Gastrocnemius medialis (tissue), 4 donors: ENCODE data around the gene KRTAP13-4. TPM values are rescaled to one million over a fixed set of nuclear protein-coding genes. Genes with fewer than 3 reads are reported as not detected.

Source experiments
- ATAC-seq, 2 donors: fragments of 150-250 bp; one replicate each; pipeline ENCODE4 v1.9.1; 2016
- DNase-seq, 2 donors: peaks; one replicate each; pipeline ENCODE4 v3.0.0-alpha.2; 2019
- H3K27ac ChIP-seq, 4 donors: fragments of 200-600 bp; sonication (generic); 1 replicate in 1 of 4; 2 replicates in 3 of 4; pipeline ENCODE4 v1.5.1; 2016 to 2018; ENCODE audit warnings: mild to moderate bottlenecking in 2 of 4, moderate library complexity in 1 of 4
- H3K27me3 ChIP-seq, 3 donors: fragments of 200-600 bp; sonication (generic) in 2 of 3; 1 replicate in 1 of 3; 2 replicates in 2 of 3; pipeline versions ENCODE4 v1.5.1 to v1.6.0; 2016 to 2019; ENCODE audit warnings: mild to moderate bottlenecking in 1 of 3, moderate library complexity in 1 of 3
- H3K36me3 ChIP-seq, 2 donors: fragments of 200-600 bp; sonication (generic) in 1 of 2; one replicate each; pipeline ENCODE4 v1.5.1; 2017 to 2018
- H3K4me1 ChIP-seq, 2 donors: fragments of 200-600 bp; sonication (generic) in 1 of 2; one replicate each; pipeline ENCODE4 v1.5.1; 2016 to 2017; ENCODE audit warnings: mild to moderate bottlenecking in 2 of 2
- H3K4me3 ChIP-seq, 4 donors: fragments of 200-600 bp; sonication (generic) in 3 of 4; 1 replicate in 1 of 4; 2 replicates in 3 of 4; pipeline ENCODE4 v1.5.1; 2016 to 2019; ENCODE audit warnings: mild to moderate bottlenecking in 2 of 4
- H3K9me3 ChIP-seq, 3 donors: fragments of 200-600 bp; sonication (generic) in 2 of 3; 1 replicate in 1 of 3; 2 replicates in 2 of 3; pipeline ENCODE4 v1.5.1; 2016 to 2019
- CTCF ChIP-seq, 5 experiments: fragments of 450-650 bp in 3 of 5; fragments of 200-600 bp in 2 of 5; sonication (generic) in 2 of 5; IDR thresholded peaks in 4 of 5; conservative IDR thresholded peaks in 1 of 5; 1 replicate in 4 of 5; 2 replicates in 1 of 5; pipeline ENCODE4 v1.5.1; 2016 to 2019; ENCODE audit warnings: antibody characterized with exemption in 5 of 5, mild to moderate bottlenecking in 3 of 5, moderate library complexity in 3 of 5
- POLR2A ChIP-seq, 2 donors: fragments of 450-650 bp; IDR thresholded peaks; one replicate each; pipeline ENCODE4 v1.6.1; 2017; ENCODE audit warnings: antibody characterized with exemption in 2 of 2, mild to moderate bottlenecking in 2 of 2, moderate library complexity in 2 of 2
- in situ Hi-C, 4 donors: fragments of 200-750 bp; cut with MboI; loops; one replicate each; pipeline versions ENCODE4 v1.15.0 to v1.8.0; 2017; ENCODE audit warnings: low sequenced_read_pairs in 4 of 4
- intact Hi-C: fragments of 100-400 bp; cut with DNase I; formaldehyde crosslinking; loops from one replicate; pipeline ENCODE4 v1.15.1; 2023; ENCODE audit warnings: low total_unique reads
- total RNA-seq, 4 donors: library from RNA; depleted of rRNA; stranded (reverse); fragments of >200 nt; gene quantifications; one replicate each; pipeline versions ENCODE4 v1.1.0 to v1.2.3, GENCODE V29; 2016

KRTAP13-4 gene
- total RNA-seq: not detected

GRCh38 chr21:30430170-30430655 is at the start of gene KRTAP13-4:
Gene KRTAP13-4 (plus strand): TSS chr21:30430220. CDS start chr21:30430276, 56 bp downstream.
- Histone ChIP-seq H3K27ac (no peak within 1 kb of the TSS), H3K27me3 (no peaks in the 10 kb centered on the region), H3K9me3 (no peaks in the 10 kb centered on the region), H3K4me1 (no peaks in the 10 kb centered on the region), H3K36me3 (no peaks in the 10 kb centered on the region), H3K4me3 (no peak within 1 kb of the TSS)
- in situ Hi-C loops: no loop called here
- TF ChIP-seq CTCF (IDR thresholded peaks at IDR 0.05 in 4 of 5, conservative IDR thresholded peaks at IDR 0.05 in 1 of 5) (no peak), POLR2A (IDR thresholded peaks at IDR 0.05) (no peak)
- intact Hi-C loops: no loop called here
- DNase-seq (no peak), ATAC-seq (no peak)

GRCh38 chr21:30382201-30382600 is 47.8 kb upstream of the KRTAP13-4 start:
- ATAC-seq (no peak), DNase-seq (no peak)
- TF ChIP-seq POLR2A (IDR thresholded peaks at IDR 0.05) (no peak), CTCF (IDR thresholded peaks at IDR 0.05 in 4 of 5, conservative IDR thresholded peaks at IDR 0.05 in 1 of 5) (no peak)
- no peaks in the 10 kb centered on the region for H3K36me3 ChIP-seq
- no peaks in the 10 kb centered on the region for H3K27me3 ChIP-seq
- in situ Hi-C loops: no loop called here
- H3K27ac ChIP-seq: no peak overlapping the region
- H3K4me3 ChIP-seq: no peak overlapping the region
- no peaks in the 10 kb centered on the region for H3K9me3 ChIP-seq
- H3K4me1 ChIP-seq: no peaks in the 10 kb centered on the region
- intact Hi-C loops: no loop called here

- intact Hi-C loops (no loop called here), in situ Hi-C loops (no loop called here)
- DNase-seq (no peak), ATAC-seq (no peak)
- no peak for TF ChIP-seq CTCF (IDR thresholded peaks at IDR 0.05 in 4 of 5, conservative IDR thresholded peaks at IDR 0.05 in 1 of 5)
- no peak for TF ChIP-seq POLR2A (IDR thresholded peaks at IDR 0.05)
- H3K36me3 ChIP-seq: no peaks in the 10 kb centered on the region
- no peaks in the 10 kb centered on the region for H3K4me1 ChIP-seq
- H3K27ac ChIP-seq: no peak overlapping the region
- H3K4me3 ChIP-seq: no peak overlapping the region
- no peaks in the 10 kb centered on the region for H3K9me3 ChIP-seq
- no peaks in the 10 kb centered on the region for H3K27me3 ChIP-seq
These were observed 38.5 kb upstream of the KRTAP13-4 start for GRCh38 chr21:30391492-30392025.

- TF ChIP-seq CTCF (IDR thresholded peaks at IDR 0.05 in 4 of 5, conservative IDR thresholded peaks at IDR 0.05 in 1 of 5): no peak
- TF ChIP-seq POLR2A (IDR thresholded peaks at IDR 0.05): no peak
- DNase-seq (no peak), ATAC-seq (no peak)
- no peaks in the 10 kb centered on the region for H3K27me3 ChIP-seq
- intact Hi-C loops: no loop called here
- H3K4me3 ChIP-seq: no peak within 1 kb of the TSS
- in situ Hi-C loops: no loop called here
- H3K4me1 ChIP-seq: no peaks in the 10 kb centered on the region
- no peaks in the 10 kb centered on the region for H3K36me3 ChIP-seq
- H3K9me3 ChIP-seq: no peaks in the 10 kb centered on the region
- H3K27ac ChIP-seq: no peak within 1 kb of the TSS
These were observed 34.3 kb upstream of the KRTAP13-4 start, which contains the start of gene KRTAP13-1 for GRCh38 chr21:30395731-30396130. Gene KRTAP13-1 (plus strand): TSS chr21:30396031. CDS start chr21:30396087, 56 bp downstream.
